Measurements from ENCODE around the gene OSGEP.
"Not testable (repeated sequence)": the region's sequence is repeated elsewhere in the genome, so short reads cannot be mapped to it uniquely, and the experiment has no call there.

The OSGEP gene

GRCh38 chr14:20469890-20470602, 15.4 kb upstream of the OSGEP start:
- DNase-seq (ENCODE audit: low read depth), result no peak

- DNase-seq (ENCODE audit: low read depth), result peak; percentile 71
Observed at GRCh38 chr14:20469242-20469889, 14.8 kb upstream of the OSGEP start, which contains the start of gene PNP. TSS of gene PNP (plus strand) at chr14:20469406. CDS start at chr14:20469525, 119 bp downstream.

GRCh38 chr14:20468764-20469241, 14.2 kb upstream of the OSGEP start:
- no peak for DNase-seq (ENCODE audit: low read depth)

GRCh38 chr14:20461225-20462141, 6.9 kb upstream of the OSGEP start, which contains the start of gene PIP4P1:
TSS of gene PIP4P1 (minus strand) at chr14:20461434. CDS start at chr14:20461325, 109 bp downstream.
- DNase-seq (ENCODE audit: low read depth), result peak; percentile 98

GRCh38 chr14:20460458-20461224, 6.0 kb upstream of the OSGEP start:
- no peak for DNase-seq (ENCODE audit: low read depth)

- DNase-seq (ENCODE audit: low read depth), result no peak
Observed at GRCh38 chr14:20458031-20458789, 3.6 kb upstream of the OSGEP start.

- DNase-seq (ENCODE audit: low read depth), result no peak
Observed at GRCh38 chr14:20456971-20457370, 2.4 kb upstream of the OSGEP start.

GRCh38 chr14:20455355-20456300, 1.0 kb upstream of the OSGEP start:
- DNase-seq (ENCODE audit: low read depth), result no peak

- DNase-seq (ENCODE audit: low read depth), result not testable (repeated sequence)
Observed at GRCh38 chr14:20452831-20453230, 1.8 kb downstream of the OSGEP start.

- no peak for DNase-seq (ENCODE audit: low read depth)
Observed at GRCh38 chr14:20446889-20447288, 7.7 kb downstream of the OSGEP start.

- DNase-seq (ENCODE audit: low read depth), result not testable (repeated sequence)
Observed at GRCh38 chr14:20443650-20444049, 11.0 kb downstream of the OSGEP start.

GRCh38 chr14:20441461-20441860, 13.2 kb downstream of the OSGEP start:
- no peak for DNase-seq (ENCODE audit: low read depth)

- DNase-seq (ENCODE audit: low read depth), result no peak
Observed at GRCh38 chr14:20440882-20441281, 13.7 kb downstream of the OSGEP start.

- DNase-seq (ENCODE audit: low read depth), result no peak
Observed at GRCh38 chr14:20440465-20440864, 14.1 kb downstream of the OSGEP start.

- DNase-seq (ENCODE audit: low read depth), result no peak
Observed at GRCh38 chr14:20438664-20439063, 15.9 kb downstream of the OSGEP start.

GRCh38 chr14:20436363-20436755, 18.3 kb downstream of the OSGEP start:
- DNase-seq (ENCODE audit: low read depth), result no peak

GRCh38 chr14:20435582-20436362, 18.8 kb downstream of the OSGEP start, which contains the start of gene KLHL33:
TSS of gene KLHL33 (minus strand) at chr14:20436166. CDS start at chr14:20435811, 355 bp downstream.
- DNase-seq (ENCODE audit: low read depth), result no peak

GRCh38 chr14:20434701-20435581, 19.7 kb downstream of the OSGEP start:
- DNase-seq (ENCODE audit: low read depth), result no peak

All from activated gamma-delta T cell treated with anti-CD3 and anti-CD28 coated beads, Interleukin-2, amount 50 U/mL, for 16 hours (primary cell).